Esophagus squamous epithelium (tissue), 4 donors: ENCODE measurements around the gene EVL.

Source experiments
- CTCF ChIP-seq, 6 experiments: fragments of 450-650 bp in 4 of 6; fragments of 200-600 bp in 2 of 6; sonication (generic) in 2 of 6; IDR thresholded peaks; one replicate each; pipeline ENCODE4 v1.5.1; 2016 to 2019; ENCODE audit warnings: antibody characterized with exemption in 6 of 6, mild to moderate bottlenecking in 4 of 6, moderate library complexity in 4 of 6
- POLR2A ChIP-seq, 4 donors: fragments of 450-650 bp; IDR thresholded peaks; one replicate each; pipeline ENCODE4 v1.6.1; 2017; ENCODE audit warnings: antibody characterized with exemption in 4 of 4, mild to moderate bottlenecking in 4 of 4, moderate library complexity in 3 of 4

DNA sequence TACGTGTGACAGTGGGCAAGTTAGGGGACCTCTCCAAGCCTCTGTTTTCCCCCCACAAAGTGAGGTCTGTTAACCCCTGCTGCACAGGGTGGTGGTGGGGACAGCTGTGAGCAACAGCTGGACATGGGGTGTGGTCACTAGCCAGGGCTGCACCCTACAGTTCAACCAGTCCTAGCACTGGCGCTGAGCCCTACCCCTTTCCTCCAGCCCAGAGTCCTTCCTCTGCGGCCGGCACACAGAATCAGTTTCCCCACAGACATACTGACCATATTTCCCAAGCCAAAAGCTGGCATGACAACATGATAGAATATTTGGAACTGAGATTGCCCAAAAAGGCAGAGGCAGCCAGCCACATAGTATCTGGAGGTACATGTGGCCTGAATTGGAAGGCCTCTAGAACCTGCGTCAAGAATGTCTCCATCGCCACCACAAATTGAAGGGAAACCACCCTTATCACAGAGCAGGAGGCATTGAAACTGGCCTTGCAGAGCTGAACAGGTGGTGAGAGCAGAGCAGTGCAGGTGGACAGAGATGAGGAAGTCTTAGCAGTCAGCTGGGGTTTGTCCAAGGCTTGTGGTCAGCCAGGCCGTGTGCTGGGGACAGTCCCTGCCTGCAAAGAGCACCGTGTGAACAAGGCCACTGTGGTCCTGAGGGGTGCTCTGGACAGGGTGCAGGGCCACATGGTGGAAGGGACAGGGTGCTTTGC is 73.0 kb downstream of the EVL start:
- no peak for TF ChIP-seq CTCF (IDR thresholded peaks at IDR 0.05)
- TF ChIP-seq POLR2A (IDR thresholded peaks at IDR 0.05), result no peak
